Osteoblast (primary cell): ENCODE measurements around the gene HS6ST1. TPM values are rescaled to one million over a fixed set of nuclear protein-coding genes. Genes with fewer than 3 reads are reported as not detected.
A peak's percentile ranks its signal among the peaks of the same experiment; 100 is the strongest.

Experiments used
- DNase-seq: peaks from one replicate; pipeline ENCODE4 v3.0.0; 2011; ENCODE audit warnings: low spot score, mixed read lengths; ENCODE audit not compliant: insufficient read length; ENCODE audit errors: missing footprints
- H2AFZ ChIP-seq: 2 replicates; pipeline ENCODE4 v1.6.0; 2011; ENCODE audit warnings: mild to moderate bottlenecking, low read length
- H3K27ac ChIP-seq: 2 replicates; pipeline ENCODE4 v1.5.1; 2011; ENCODE audit warnings: mild to moderate bottlenecking, low read depth, low read length, moderate library complexity
- H3K27me3 ChIP-seq: 2 replicates; pipeline ENCODE4 v1.6.0; 2012; ENCODE audit warnings: mild to moderate bottlenecking, control low read depth, inconsistent platforms, low read length, moderate library complexity; ENCODE audit not compliant: insufficient read depth
- H3K36me3 ChIP-seq: 2 replicates; pipeline ENCODE4 v1.5.1; 2011; ENCODE audit warnings: mild to moderate bottlenecking, low read length, control low read depth, moderate library complexity; ENCODE audit not compliant: insufficient read depth
- H3K4me1 ChIP-seq: 2 replicates; pipeline ENCODE4 v1.5.1; 2011; ENCODE audit warnings: mild to moderate bottlenecking, low read length, control low read depth, moderate library complexity; ENCODE audit not compliant: insufficient read depth
- H3K4me2 ChIP-seq: 2 replicates; pipeline ENCODE4 v1.6.0; 2011; ENCODE audit warnings: mild to moderate bottlenecking, low read length; ENCODE audit not compliant: insufficient read depth
- H3K4me3 ChIP-seq: fragments of 200-600 bp; sonication (generic); 3 replicates; pipeline ENCODE4 v1.5.1; 2012; ENCODE audit warnings: mild to moderate bottlenecking, low read length, inconsistent platforms; ENCODE audit not compliant: insufficient read depth
- H3K79me2 ChIP-seq: 2 replicates; pipeline ENCODE4 v1.6.0; 2012; ENCODE audit warnings: mild to moderate bottlenecking, low read length, control low read depth, inconsistent platforms; ENCODE audit not compliant: insufficient read depth
- H3K9me3 ChIP-seq: 2 replicates; pipeline ENCODE4 v1.5.1; 2011; ENCODE audit warnings: low read depth, low read length, control low read depth
- H4K20me1 ChIP-seq: 2 replicates; pipeline ENCODE4 v1.6.0; 2012; ENCODE audit warnings: mild to moderate bottlenecking, low read length, control low read depth; ENCODE audit not compliant: insufficient read depth
- CTCF ChIP-seq: IDR thresholded peaks from 2 replicates; pipeline ENCODE4 v1.5.1; 2011; ENCODE audit warnings: mild to moderate bottlenecking, low read depth, low read length, moderate library complexity; ENCODE audit errors: extremely low read depth
- total RNA-seq: library from RNA; depleted of rRNA; stranded (reverse); fragments of >200 nt; gene quantifications from 2 replicates; pipeline ENCODE4 v1.2.3, GENCODE V29; 2012

The HS6ST1 gene
- total RNA-seq, 1 donor: 18.8 TPM

DNA sequence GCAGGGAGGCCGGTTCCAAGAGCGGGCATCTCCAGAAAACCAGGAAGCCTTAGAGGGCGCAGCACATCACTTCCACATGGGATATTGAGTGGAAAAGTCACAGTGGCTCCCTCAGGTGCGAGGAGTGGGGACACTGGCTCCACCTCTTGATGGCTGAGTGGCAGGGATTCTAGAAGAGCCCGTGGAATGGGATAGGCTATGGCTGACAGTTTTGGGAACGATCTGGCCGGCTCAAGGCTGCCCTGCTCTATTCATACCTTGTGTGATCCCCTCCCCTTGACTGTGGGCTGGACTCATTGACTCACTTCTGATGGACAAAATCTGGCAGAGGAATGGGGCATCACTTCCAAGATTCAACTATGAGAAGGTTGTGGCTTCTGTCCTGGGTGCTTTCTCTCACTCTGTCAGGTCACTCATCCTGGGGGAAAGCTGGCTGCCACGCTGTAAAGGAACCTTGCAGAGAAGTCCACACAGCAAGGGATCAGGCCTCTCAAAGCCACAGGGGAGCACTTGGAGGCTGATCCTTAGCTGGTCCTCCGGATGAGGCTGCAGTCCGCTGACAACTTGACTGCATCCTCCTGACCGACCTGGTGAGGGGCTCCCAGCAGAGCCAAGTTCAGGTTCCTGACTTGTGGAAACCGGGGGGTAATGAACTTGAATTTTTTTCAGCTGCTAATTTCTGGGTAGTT, 46.7 kb upstream of the HS6ST1 start:
- no peaks in the 10 kb centered on the region for H4K20me1 ChIP-seq
- no peak overlapping the region for H3K4me3 ChIP-seq
- H3K79me2 ChIP-seq: no peaks in the 10 kb centered on the region
- no peak overlapping the region for H3K27ac ChIP-seq
- H3K27me3 ChIP-seq: no peaks in the 10 kb centered on the region
- H3K4me1 ChIP-seq: peaks cover 11% of the 10 kb centered on the region
- no peak overlapping the region for H2AFZ ChIP-seq
- H3K9me3 ChIP-seq: no peaks in the 10 kb centered on the region
- TF ChIP-seq CTCF: no peak
- peak; percentile 71 for DNase-seq
- H3K36me3 ChIP-seq: no peaks in the 10 kb centered on the region
- H3K4me2 ChIP-seq: no peak overlapping the region

DNA sequence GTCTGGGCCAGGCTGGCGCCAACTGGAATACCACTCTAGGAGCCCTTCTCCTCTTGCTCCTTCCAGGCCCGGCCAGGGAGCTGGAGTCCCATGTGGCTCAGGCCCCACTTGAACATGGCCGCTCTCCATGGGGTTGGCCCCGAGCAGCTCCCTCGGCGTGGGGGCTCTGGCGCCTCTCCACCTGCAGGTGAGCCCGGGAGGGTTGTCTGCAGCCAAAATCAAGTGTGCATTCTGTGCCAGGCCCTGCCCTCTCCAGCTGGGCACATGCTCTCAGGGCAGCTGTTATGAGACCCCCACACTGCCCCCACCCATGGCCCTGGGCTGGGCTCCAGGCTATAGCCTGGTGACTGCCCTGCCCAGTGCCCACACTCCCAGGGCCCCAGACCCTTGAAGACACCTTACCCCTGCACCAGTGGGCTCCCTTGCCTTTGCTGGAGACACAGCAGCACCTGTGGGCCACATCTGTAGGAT, 45.8 kb upstream of the HS6ST1 start:
- H3K4me2 ChIP-seq: no peak overlapping the region
- peaks cover 11% of the 10 kb centered on the region for H3K4me1 ChIP-seq
- H3K27me3 ChIP-seq: no peaks in the 10 kb centered on the region
- no peak overlapping the region for H3K27ac ChIP-seq
- H2AFZ ChIP-seq: no peak overlapping the region
- H4K20me1 ChIP-seq: no peaks in the 10 kb centered on the region
- DNase-seq: no peak
- no peaks in the 10 kb centered on the region for H3K36me3 ChIP-seq
- TF ChIP-seq CTCF: no peak
- H3K79me2 ChIP-seq: no peaks in the 10 kb centered on the region
- H3K9me3 ChIP-seq: no peaks in the 10 kb centered on the region
- H3K4me3 ChIP-seq: no peak overlapping the region

- no peaks in the 10 kb centered on the region for H3K27me3 ChIP-seq
- H3K4me3 ChIP-seq: no peak overlapping the region
- no peak overlapping the region for H3K27ac ChIP-seq
- no peaks in the 10 kb centered on the region for H3K9me3 ChIP-seq
- no peak overlapping the region for H2AFZ ChIP-seq
- H3K36me3 ChIP-seq: no peaks in the 10 kb centered on the region
- TF ChIP-seq CTCF: no peak
- no peaks in the 10 kb centered on the region for H3K79me2 ChIP-seq
- H4K20me1 ChIP-seq: no peaks in the 10 kb centered on the region
- no peak overlapping the region for H3K4me2 ChIP-seq
- peak; percentile 80 for DNase-seq
- peaks cover 11% of the 10 kb centered on the region for H3K4me1 ChIP-seq
These were observed 45.3 kb upstream of the HS6ST1 start for GRCh38 chr2:128363934-128364361.

- peak; percentile 93 for DNase-seq
- Histone ChIP-seq H3K79me2 (no peaks in the 10 kb centered on the region), H3K4me3 (peak overlapping the region; percentile 6), H3K4me2 (peak overlapping the region; percentile 56), H3K27me3 (no peaks in the 10 kb centered on the region), H3K4me1 (peaks cover 11% of the 10 kb centered on the region), H3K27ac (no peak overlapping the region), H2AFZ (no peak overlapping the region), H3K36me3 (no peaks in the 10 kb centered on the region), H4K20me1 (no peaks in the 10 kb centered on the region), H3K9me3 (no peaks in the 10 kb centered on the region)
- no peak for TF ChIP-seq CTCF
These were observed 44.2 kb upstream of the HS6ST1 start for GRCh38 chr2:128362889-128363228.
